Fibroblast of the aortic adventitia (primary cell): ENCODE measurements around the gene BASP1. TPM values are rescaled to one million over a fixed set of nuclear protein-coding genes. Genes with fewer than 3 reads are reported as not detected.

Experiments used
- DNase-seq: peaks from one replicate; pipeline ENCODE4 v3.0.0-alpha.2; 2010; ENCODE audit warnings: low read depth
- H3K4me3 ChIP-seq: 2 replicates; pipeline ENCODE4 v1.5.1; 2011; ENCODE audit warnings: low read depth, mild to moderate bottlenecking, control low read depth, low read length, moderate library complexity
- CTCF ChIP-seq: IDR thresholded peaks from 2 replicates; pipeline ENCODE4 v1.5.1; 2011; ENCODE audit warnings: mild to moderate bottlenecking, low read length, control low read depth, inconsistent platforms; ENCODE audit not compliant: insufficient read depth
- small RNA-seq: library from RNA; depleted of rRNA; stranded (forward); fragments of <200 nt; gene quantifications from one replicate; pipeline ENCODE3, GENCODE V24; 2012
- total RNA-seq: library from RNA; depleted of rRNA; stranded (reverse); fragments of >200 nt; gene quantifications from 2 replicates; pipeline ENCODE4 v1.2.3, GENCODE V29; 2012; ENCODE audit warnings: low replicate concordance

Gene BASP1
- total RNA-seq, 1 donor: 18.5 TPM

- DNase-seq: no peak
- no peak overlapping the region for H3K4me3 ChIP-seq
- no peak for TF ChIP-seq CTCF
Observed at GRCh38 chr5:17325770-17326599, 108.6 kb downstream of the BASP1 start.

Small RNAs within 50 kb of the gene (small RNA-seq; reads per million reads assigned to genes)
- gene RNU6-1003P: not detected
